Testis (tissue), 3 donors: Measurements from ENCODE around the gene TBX1. TPM values are rescaled to one million over a fixed set of nuclear protein-coding genes. Genes with fewer than 3 reads are reported as not detected.

Experiments
- DNase-seq: peaks from one replicate; pipeline ENCODE4 v3.0.0-alpha.2; 2019
- H3K27ac ChIP-seq, 2 donors: fragments of 200-600 bp; sonication (generic); one replicate each; pipeline ENCODE4 v1.5.1; 2019
- H3K27me3 ChIP-seq: fragments of 200-600 bp; sonication (generic); one replicate; pipeline ENCODE4 v1.5.1; 2019
- H3K36me3 ChIP-seq: fragments of 200-600 bp; sonication (generic); one replicate; pipeline ENCODE4 v1.5.1; 2017; ENCODE audit warnings: low read depth; ENCODE audit errors: missing control alignments
- H3K4me1 ChIP-seq: fragments of 200-600 bp; sonication (generic); one replicate; pipeline ENCODE4 v1.5.1; 2019
- H3K4me3 ChIP-seq, 2 donors: fragments of 200-600 bp; sonication (generic); one replicate each; pipeline ENCODE4 v1.5.1; 2017 to 2019
- H3K9me3 ChIP-seq: fragments of 200-600 bp; sonication (generic); one replicate; pipeline ENCODE4 v1.5.1; 2017
- CTCF ChIP-seq, 3 experiments: fragments of 450-650 bp in 2 of 3; fragments of 200-600 bp in 1 of 3; sonication (generic) in 1 of 3; IDR thresholded peaks; one replicate each; pipeline ENCODE4 v1.5.1; 2016 to 2019; ENCODE audit warnings: antibody characterized with exemption in 3 of 3, mild to moderate bottlenecking in 2 of 3, moderate library complexity in 1 of 3
- POLR2A ChIP-seq: fragments of 450-650 bp; IDR thresholded peaks from one replicate; pipeline ENCODE4 v1.6.1; 2017; ENCODE audit warnings: antibody characterized with exemption, mild to moderate bottlenecking, moderate library complexity
- WGBS, 2 donors: methylation state at CpG; one replicate each; pipeline ENCODE4 v1.1.5; 2018; 5-methylcytosine and 5-hydroxymethylcytosine counted together
- intact Hi-C: fragments of 100-400 bp; cut with DNase I; formaldehyde crosslinking; loops from one replicate; pipeline ENCODE4 v1.15.1; 2023; ENCODE audit warnings: low total_unique reads
- polyA plus RNA-seq: library from polyadenylated mRNA; stranded (reverse); fragments of 350-450 nt; fragmentation: Illumina TruSeq; extraction: RNeasy Lipid Tissue Mini Kit (QIAGEN cat#74804); gene quantifications from one replicate; pipeline ENCODE4 v1.2.3, GENCODE V29; 2014; ENCODE audit warnings: low read depth, low replicate concordance; ENCODE audit not compliant: insufficient read depth
- total RNA-seq, 2 donors: library from RNA; depleted of rRNA; stranded (reverse); fragments of >200 nt; gene quantifications; one replicate each; pipeline ENCODE4 v1.2.3, GENCODE V29; 2016

Gene TBX1
- total and polyA plus RNA-seq, 3 donors from 2014 or later, result 18.1 to 43.4 (median 23.3) TPM

DNA sequence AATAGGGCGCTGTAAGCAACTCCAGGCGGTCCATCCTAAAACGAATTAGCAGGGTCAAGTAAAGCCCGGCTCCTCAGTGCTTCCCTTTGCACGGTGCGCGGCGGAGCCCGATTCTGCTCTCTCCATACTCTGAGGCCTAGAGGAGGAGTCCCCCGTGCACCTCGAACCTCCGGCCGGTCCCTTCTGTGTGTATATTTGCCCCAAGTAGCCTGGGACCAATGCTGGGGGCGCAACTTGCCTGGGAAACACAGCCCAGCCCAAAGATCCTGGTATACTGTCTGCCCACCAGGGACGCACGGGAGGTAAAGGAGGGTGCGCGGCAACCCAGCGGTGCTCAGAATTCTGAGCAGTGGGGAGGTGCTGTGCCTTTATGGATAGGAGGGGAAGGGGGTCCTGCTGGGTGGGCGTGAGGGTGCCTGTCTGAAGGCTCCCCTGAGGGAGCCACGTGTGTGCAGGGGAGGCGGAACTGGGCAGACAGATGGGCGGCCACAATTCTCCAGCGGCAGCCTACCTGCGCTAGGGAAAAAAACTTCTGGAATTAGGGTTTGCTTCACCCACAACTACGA, 4.8 kb upstream of the TBX1 start:
- Histone ChIP-seq H3K36me3 (no peaks in the 10 kb centered on the region), H3K27me3 (no peaks in the 10 kb centered on the region), H3K9me3 (no peaks in the 10 kb centered on the region), H3K4me1 (no peaks in the 10 kb centered on the region), H3K27ac (no peak overlapping the region), H3K4me3 (no peak overlapping the region)
- DNase-seq, result no peak
- intact Hi-C loops, result no loop called here
- TF ChIP-seq POLR2A, result no peak
- no peak for TF ChIP-seq CTCF (IDR thresholded peaks at IDR 0.05)
- 3 to 4% methylated on average over 12 to 26 of the region's 26 CpGs for WGBS, 2 donors

DNA sequence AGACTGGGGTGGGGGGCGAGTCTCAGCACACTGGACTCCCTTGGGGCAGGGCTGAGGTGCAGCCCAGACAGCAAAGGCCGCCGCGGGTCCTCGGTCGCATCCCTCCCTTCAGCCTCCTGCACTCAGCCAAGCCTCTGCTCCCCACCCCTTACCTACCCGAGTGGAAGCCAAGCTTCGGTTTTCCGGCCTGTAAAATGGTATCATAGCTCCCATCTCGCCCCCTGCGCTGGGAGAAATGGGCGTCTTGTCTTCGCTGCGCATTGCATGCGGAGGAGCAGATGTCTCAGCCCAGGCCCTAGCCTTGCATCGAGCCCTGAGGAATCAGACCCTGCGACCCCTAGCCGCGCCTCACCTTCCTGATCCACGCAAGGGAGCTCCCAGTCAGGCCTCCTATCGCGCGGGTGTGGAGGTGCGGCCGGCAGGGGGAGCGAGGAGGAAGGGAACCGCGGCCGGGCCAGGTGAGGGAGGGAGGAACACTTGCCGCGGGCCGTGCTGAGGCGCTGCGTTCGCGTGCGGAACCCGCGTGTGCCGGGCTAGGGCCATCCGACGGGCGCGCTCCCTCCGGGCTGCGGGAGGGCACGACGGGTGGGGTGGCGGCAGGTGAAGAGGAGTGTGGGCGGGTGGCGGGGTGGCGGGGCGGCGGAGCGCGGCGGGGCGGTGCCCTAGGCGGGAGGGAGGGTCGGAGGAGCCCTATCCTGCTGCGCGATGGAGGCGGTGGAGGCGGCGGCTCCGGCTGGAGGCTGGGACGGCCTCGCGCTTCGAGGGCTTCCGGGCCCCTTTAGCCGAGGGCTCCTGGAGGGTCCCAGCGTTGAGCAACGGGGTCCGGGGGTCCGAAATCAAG, 4.1 kb upstream of the TBX1 start:
- no peaks in the 10 kb centered on the region for H3K9me3 ChIP-seq
- TF ChIP-seq POLR2A, result no peak
- peak in 1 of 3 experiments; percentile 27 for TF ChIP-seq CTCF (IDR thresholded peaks at IDR 0.05)
- intact Hi-C loops, result no loop called here
- H3K27me3 ChIP-seq, result no peaks in the 10 kb centered on the region
- no peaks in the 10 kb centered on the region for H3K4me1 ChIP-seq
- no peak overlapping the region for H3K4me3 ChIP-seq
- DNase-seq, result peak; percentile 34
- no peak overlapping the region for H3K27ac ChIP-seq
- H3K36me3 ChIP-seq, result no peaks in the 10 kb centered on the region
- 5 to 6% methylated on average over 4 to 72 of the region's 76 CpGs for WGBS, 2 donors

DNA sequence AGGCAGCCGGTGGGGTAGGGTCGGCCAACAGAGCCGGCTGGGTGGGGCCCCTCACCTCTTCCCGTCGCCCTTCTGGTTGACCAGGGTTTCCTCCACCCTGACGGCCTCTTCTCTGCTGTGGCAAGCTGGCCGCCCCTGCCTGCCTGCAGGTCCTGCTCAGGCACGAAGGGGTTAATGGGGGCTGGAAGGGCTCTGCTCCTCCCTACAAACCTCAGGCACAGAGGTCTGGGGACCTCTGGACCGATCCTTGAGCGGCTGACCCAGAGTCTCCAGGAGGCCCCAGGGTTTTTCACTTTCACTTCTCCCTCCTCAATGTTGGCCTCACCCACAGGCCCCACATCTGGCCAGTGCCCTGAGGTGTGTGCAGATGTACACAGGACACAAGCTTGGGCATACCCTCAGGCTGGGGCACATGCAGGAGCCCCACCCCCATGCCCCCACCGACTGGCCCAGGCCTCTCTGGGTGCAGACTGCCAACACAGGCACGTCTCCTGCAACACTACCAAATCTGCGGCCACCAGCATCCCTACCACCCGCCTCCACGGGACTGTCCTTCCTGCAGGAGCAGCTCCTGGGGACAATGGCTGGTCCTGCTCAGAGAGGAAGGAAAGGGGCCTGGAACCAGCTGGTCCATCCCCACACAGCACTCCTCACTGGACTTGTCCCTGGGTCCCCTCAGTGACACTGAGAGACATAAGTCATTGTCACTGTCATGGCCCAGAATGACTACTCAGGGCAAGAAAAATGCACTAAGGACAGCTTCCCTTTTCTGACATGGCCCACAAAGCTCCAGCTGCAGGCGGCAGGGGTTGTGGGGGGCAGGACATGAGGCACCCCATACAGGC, 3.2 kb upstream of the TBX1 start:
- H3K4me1 ChIP-seq, result no peaks in the 10 kb centered on the region
- H3K36me3 ChIP-seq, result no peaks in the 10 kb centered on the region
- TF ChIP-seq CTCF (IDR thresholded peaks at IDR 0.05) (no peak), POLR2A (no peak)
- WGBS, 2 donors, result 30 to 45% methylated on average over 2 to 16 of the region's 16 CpGs
- intact Hi-C loops, result no loop called here
- no peaks in the 10 kb centered on the region for H3K9me3 ChIP-seq
- H3K27me3 ChIP-seq, result no peaks in the 10 kb centered on the region
- H3K4me3 ChIP-seq, result no peak overlapping the region
- no peak overlapping the region for H3K27ac ChIP-seq
- DNase-seq, result no peak

GRCh38 chr22:19757985-19758895, 2.3 kb upstream of the TBX1 start:
- no peak overlapping the region for H3K27ac ChIP-seq
- TF ChIP-seq CTCF (IDR thresholded peaks at IDR 0.05) (no peak), POLR2A (no peak)
- no peak for DNase-seq
- H3K27me3 ChIP-seq, result no peaks in the 10 kb centered on the region
- 31 to 54% methylated on average over 21 to 41 of the region's 43 CpGs for WGBS, 2 donors
- no peak overlapping the region for H3K4me3 ChIP-seq
- H3K4me1 ChIP-seq, result no peaks in the 10 kb centered on the region
- intact Hi-C loops, result no loop called here
- no peaks in the 10 kb centered on the region for H3K36me3 ChIP-seq
- H3K9me3 ChIP-seq, result no peaks in the 10 kb centered on the region
